ENCODE measurements around the gene BBS7.

DNA sequence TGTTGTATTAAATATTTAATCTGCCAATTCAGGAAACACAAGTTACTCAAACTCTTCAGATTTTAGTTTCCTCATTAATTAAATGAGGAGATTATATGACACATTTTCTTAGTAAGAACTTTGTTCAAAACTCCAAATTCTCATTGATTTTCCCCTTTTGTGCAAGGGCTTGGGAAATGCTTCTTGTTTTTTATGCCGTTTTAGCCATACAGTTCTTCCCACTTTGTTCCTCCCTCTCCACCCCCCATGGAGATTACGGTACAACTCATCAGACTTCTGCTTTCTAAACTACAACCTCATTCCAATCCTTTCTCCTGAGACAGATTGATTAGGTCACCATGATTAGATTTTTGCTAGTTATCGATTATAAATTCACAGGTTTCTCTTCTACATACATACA is 10.9 kb upstream of the BBS7 start:
- TF ChIP-seq, protein P1, sequence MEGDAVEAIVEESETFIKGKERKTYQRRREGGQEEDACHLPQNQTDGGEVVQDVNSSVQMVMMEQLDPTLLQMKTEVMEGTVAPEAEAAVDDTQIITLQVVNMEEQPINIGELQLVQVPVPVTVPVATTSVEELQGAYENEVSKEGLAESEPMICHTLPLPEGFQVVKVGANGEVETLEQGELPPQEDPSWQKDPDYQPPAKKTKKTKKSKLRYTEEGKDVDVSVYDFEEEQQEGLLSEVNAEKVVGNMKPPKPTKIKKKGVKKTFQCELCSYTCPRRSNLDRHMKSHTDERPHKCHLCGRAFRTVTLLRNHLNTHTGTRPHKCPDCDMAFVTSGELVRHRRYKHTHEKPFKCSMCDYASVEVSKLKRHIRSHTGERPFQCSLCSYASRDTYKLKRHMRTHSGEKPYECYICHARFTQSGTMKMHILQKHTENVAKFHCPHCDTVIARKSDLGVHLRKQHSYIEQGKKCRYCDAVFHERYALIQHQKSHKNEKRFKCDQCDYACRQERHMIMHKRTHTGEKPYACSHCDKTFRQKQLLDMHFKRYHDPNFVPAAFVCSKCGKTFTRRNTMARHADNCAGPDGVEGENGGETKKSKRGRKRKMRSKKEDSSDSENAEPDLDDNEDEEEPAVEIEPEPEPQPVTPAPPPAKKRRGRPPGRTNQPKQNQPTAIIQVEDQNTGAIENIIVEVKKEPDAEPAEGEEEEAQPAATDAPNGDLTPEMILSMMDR (IDR thresholded peaks at IDR 0.05), result no peak
- no peak for TF ChIP-seq POLR2A (IDR thresholded peaks at IDR 0.05; ENCODE audit: low read length)
- TF ChIP-seq, protein P2, sequence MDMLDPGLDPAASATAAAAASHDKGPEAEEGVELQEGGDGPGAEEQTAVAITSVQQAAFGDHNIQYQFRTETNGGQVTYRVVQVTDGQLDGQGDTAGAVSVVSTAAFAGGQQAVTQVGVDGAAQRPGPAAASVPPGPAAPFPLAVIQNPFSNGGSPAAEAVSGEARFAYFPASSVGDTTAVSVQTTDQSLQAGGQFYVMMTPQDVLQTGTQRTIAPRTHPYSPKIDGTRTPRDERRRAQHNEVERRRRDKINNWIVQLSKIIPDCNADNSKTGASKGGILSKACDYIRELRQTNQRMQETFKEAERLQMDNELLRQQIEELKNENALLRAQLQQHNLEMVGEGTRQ (IDR thresholded peaks at IDR 0.05), result no peak
